Femur (tissue), 1 donor: ENCODE results near the gene LRIT2.
"Not testable (repeated sequence)": the region's sequence is repeated elsewhere in the genome, so short reads cannot be mapped to it uniquely, and the experiment has no call there.

Experiments
- DNase-seq: peaks from one replicate; pipeline ENCODE4 v3.0.0-alpha.2; 2017

The LRIT2 gene

DNA sequence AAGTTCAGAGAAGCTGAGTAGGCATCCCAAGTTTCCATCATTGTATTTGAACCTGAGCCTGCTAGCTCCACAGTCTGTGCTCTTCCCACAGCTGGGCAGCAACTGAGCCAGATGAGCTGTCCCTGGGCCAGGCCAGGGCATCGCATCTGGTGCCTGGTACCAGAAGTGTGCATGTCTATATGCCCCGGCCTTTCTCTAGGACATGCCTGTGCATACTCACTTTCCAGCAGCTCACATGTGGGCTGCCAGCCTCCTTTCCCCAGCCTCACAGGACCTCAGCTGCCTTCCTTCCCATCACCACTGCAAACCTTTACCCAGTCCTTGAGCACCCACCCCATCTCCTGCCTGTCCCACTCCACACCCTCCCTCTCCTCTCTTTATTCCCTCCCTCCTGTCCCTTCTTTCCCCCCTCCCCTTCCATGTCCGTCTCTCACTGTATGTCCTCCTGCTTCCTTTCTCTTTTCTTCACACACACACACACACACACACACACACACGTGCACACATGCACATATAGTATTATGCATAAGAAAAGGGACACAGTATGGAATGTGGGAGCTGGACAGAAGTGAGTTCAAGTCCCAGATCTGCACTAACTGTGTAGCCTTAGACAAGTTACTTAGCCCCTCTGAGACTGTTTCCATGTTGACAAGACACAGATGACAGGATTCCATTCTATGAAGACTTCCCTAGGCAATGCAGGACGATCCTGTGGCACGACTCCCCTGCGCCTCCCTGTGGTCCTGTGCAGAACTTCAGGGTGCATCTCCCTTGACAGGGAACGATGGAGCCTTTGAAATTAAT is 20.1 kb downstream of the LRIT2 start:
- no peak for DNase-seq

GRCh38 chr10:84204610-84205009 is 20.7 kb downstream of the LRIT2 start:
- DNase-seq, result no peak

DNA sequence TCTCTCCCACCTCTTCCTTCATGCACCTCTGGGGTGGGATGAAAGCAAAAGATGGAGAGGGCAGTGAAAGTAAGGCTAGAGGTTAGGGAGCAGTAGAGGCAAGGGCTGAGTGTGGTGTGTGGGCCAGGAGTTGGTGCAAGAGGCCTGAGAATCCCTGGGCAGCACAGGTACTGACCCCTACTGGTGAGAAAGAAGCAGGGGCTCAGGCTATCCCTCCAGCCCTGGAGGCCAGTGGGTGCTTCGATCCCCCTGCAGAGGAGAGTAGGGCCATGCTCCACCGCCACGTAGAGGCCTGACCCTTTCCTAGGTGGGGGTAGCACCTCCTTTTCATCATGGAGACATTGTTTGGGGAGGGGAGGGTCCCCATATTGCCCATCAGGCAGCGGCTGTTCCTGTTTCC is 21.2 kb downstream of the LRIT2 start:
- DNase-seq, result no peak

GRCh38 chr10:84202349-84202748 is 23.0 kb downstream of the LRIT2 start:
- DNase-seq, result no peak

DNA sequence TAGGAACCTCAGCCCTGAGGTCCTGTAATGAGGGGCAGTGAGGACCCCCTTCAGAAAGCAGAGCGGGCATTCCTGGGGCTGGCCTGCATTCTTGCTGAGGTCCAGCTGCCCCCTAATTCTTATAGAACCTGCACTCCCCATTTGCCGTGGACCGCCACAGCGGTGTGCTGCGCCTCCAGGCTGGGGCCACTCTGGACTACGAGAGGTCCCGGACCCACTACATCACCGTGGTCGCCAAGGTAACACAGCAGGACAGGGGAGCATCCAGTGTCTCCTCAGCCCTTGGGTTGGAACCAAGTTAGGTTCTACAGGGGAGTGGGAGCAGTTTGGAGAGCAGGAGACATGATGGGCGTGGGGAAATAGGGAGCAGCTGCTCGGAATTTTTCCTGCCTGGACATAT is 23.7 kb downstream of the LRIT2 start:
- DNase-seq, result no peak

DNA sequence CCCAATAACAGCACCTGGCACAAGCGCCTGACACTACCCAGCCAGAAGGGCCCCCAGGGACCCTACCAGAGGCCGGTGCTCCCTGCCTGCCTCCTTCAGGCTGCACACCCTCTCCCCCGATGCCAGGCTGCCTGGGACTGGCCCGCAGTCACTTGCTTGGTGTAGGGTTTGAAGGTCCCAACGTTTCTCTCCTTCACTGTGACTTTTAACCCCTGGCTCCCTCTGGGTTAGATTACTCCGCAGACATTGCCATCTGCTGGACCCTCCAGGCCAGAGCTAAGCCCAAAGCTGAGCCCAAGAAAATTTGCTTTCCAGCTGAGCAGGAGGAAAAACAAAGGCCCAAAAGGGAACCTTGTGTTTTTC is 24.1 kb downstream of the LRIT2 start:
- no peak for DNase-seq

- DNase-seq, result no peak
Observed at GRCh38 chr10:84200537-84201243, 24.7 kb downstream of the LRIT2 start.

- no peak for DNase-seq
Observed at GRCh38 chr10:84198206-84198915, 27.0 kb downstream of the LRIT2 start.

DNA sequence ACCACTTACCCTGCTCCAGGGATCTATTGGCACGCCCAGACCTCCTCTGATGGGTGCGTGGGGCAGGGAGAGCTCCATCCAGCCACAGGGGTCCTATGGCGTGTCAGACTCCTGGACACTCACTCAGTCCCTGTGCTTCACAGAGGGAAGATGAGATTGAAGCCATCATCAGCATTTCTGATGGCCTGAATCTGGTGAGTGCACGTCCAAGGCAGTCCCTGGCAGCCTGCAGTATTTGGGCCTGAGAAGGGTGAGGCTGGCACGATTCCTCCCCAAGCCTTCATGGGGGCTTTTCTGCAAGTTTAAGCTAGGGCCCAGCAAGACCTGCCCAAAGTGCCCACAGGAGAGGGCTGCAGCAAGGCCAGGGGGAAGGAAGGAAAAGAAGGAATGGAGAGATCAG is 27.7 kb downstream of the LRIT2 start:
- DNase-seq, result no peak

DNA sequence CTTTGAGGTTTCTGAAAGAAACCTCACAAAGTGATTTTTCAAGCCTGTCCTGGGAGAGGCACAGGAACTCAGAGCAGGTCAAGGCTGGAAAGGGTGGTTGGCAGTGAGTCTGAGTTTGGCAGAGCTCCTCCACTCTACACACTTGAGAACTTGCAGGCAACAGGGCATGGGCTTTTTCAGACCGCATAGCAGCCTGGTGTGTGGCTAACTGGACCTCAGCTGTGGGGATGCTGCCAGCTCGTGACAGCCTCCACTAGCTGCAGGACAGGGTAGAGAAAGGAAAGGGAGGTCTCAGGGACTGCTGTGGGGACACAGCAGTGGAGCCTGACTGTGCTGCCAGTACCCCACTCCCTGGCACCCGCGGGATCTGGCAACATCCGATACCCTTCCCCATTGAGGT is 28.4 kb downstream of the LRIT2 start:
- DNase-seq, result no peak

- DNase-seq, result no peak
Observed at GRCh38 chr10:84196083-84196482, 29.3 kb downstream of the LRIT2 start.

DNA sequence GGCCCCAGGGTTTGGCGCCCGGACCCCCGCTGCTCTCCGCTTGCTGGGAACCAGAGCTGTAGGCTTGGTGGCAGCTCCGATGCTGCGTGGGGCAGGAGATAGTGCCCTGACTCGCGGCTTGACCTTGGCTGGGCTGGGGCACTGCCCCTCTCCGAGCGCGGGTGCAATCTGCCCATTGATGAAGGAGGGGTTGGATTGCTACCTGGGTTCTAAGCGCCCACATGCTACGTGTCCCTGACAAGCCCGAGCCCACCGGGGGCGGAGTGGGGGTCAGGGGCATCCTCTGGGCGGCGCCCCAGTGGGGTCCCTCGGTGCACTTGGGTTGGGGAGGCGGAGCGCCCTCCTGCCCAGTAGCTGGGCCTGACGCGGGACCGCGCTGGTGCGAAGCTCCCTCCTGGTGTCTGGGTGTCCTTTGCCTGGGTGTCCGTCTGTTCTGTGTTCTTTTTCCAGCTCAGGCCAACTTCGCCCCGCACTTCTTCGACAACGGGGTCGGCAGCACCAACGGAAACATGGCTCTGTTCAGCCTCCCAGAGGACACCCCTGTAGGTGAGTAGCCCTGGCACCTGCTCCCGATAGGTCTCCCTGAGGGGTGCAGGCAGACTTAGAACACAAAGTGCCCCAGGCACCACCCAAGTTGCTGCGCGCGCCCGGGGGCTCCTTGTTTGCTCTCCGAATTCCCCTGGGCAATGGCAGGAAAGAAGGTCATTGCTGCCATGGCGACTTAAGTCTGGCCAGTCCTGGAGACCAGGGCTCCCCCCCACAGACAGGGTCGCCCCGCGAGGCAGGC is 30.1 kb downstream of the LRIT2 start:
- no peak for DNase-seq

- no peak for DNase-seq
Observed at GRCh38 chr10:84194424-84195043, 30.8 kb downstream of the LRIT2 start, which contains the start of gene CDHR1. TSS of gene CDHR1 (plus strand) at chr10:84194537. CDS start at chr10:84194761, 224 bp downstream.

GRCh38 chr10:84193846-84194423 is 31.4 kb downstream of the LRIT2 start:
- no peak for DNase-seq

GRCh38 chr10:84193327-84193726 is 32.0 kb downstream of the LRIT2 start:
- no peak for DNase-seq

DNA sequence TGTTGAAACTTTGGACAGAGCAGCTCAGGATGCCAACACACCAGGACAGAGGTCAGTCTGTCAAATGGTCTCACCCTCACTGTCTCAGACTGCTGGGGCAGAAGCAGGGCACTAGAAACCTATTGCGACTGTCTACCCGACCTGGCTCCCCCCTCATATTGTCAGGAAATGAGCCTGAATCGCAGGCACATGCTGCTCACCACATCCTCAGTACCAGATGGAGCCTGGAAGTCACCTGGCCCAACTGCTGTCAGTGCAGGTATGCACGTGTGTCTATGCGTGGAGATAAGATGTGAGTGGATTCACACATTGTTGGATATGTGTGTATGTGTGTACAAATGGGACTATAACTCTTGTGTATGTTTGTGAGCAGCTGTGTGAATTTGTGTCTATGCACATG is 34.2 kb downstream of the LRIT2 start:
- DNase-seq, result no peak

- DNase-seq, result no peak
Observed at GRCh38 chr10:84190621-84191020, 34.7 kb downstream of the LRIT2 start.

DNA sequence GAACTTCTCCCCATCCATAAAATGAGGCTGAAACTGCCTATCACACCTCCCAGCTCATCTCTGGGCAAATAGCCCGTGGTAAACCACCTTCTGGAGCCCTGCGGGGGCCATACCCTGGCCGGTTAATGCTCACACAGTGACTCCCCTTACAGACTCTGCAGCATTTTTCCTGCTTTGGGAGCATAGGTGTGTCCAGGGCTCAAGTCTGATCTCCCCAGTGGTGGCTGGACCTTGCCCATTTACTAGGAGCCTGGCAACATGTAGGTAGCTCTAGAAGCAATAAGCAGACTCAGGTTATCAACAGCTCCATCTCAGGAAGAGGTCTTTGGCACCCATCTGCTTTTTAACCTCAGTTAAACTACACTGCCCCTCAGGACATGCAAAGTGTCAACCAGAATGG is 36.5 kb downstream of the LRIT2 start:
- DNase-seq, result no peak

GRCh38 chr10:84185526-84186175 is 39.7 kb downstream of the LRIT2 start:
- no peak for DNase-seq

DNA sequence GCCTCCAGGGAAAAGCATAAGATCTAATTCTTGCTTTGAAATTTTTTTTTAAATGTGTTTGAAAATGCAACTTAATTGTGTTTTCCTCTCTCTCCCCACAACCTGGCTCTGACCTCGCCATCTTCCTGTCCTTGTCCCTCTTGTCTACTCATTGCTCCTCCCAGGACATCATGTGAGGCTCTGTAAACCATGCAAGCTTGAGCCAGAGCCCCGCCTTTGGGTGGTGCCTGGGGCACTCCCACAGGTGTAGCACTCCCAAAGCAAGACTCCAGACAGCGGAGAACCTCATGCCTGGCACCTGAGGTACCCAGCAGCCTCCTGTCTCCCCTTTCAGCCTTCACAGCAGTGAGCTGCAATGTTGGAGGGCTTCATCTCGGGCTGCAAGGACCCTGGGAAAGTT is 40.8 kb downstream of the LRIT2 start:
- no peak for DNase-seq

- no peak for DNase-seq
Observed at GRCh38 chr10:84181631-84182030, 43.7 kb downstream of the LRIT2 start.

GRCh38 chr10:84180386-84180785 is 45.0 kb downstream of the LRIT2 start:
- not testable (repeated sequence) for DNase-seq
